NCI-H2081 treated with DMSO at 0.1 percent for 48 hours (cell line): Measurements from ENCODE around the gene SPINDOC.
"Not testable (repeated sequence)": the region's sequence is repeated elsewhere in the genome, so short reads cannot be mapped to it uniquely, and the experiment has no call there.

ENCODE experiments used
- DNase-seq: peaks from one replicate; lab custom pipeline; 2025; lab: John Stamatoyannopoulos, UW

Gene SPINDOC

DNA sequence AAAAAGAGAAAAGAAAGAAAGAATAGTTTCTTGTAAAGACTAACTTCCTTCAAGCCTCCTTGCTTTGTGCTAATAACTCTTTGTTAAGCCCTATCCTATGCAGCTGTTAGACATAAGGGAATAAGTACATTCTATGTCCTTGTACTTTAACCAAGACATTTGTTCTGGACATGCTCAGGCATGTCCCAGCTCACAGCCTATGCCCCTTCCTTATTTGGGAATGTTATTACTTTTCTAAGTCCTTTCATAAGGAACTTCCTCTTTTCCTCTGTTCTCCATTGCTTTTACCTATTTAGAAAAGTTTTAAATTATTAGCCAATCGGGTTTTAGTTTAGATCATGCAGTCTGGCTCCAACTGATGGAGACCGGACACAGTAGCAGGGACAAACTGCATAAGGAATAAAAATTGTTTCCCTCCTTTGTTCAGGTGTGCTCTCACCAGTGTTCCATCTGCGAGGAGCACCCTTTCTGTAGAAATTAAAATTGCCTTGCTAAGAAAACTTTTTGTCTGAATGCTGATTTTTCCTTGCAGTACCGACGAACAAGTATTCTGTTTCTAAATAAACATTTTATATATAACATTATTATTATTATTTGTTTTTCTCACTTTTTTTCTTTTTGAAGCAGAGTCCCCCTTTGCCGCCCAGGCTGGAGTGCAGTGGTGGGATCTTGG is 21.6 kb upstream of the SPINDOC start:
- DNase-seq: no peak

DNA sequence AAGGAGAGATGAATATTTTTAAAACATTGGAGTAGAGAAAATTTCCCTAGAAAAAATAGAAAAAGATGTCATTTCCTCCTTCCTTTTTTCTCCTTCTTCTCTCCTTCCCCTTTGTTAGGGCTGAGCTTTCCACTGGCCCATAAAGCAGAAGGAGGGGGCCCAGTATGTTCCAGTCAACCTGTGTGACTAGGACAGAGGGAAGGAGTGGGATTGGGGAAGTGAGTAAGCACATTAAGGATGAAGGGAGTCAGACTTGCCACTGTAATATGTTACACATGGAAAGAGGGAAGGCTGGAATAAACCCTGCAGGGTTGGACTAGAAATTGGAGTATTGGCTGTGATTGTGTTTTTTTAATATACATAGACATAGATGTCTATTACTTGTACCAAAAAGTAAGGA is 20.1 kb upstream of the SPINDOC start:
- no peak for DNase-seq

DNA sequence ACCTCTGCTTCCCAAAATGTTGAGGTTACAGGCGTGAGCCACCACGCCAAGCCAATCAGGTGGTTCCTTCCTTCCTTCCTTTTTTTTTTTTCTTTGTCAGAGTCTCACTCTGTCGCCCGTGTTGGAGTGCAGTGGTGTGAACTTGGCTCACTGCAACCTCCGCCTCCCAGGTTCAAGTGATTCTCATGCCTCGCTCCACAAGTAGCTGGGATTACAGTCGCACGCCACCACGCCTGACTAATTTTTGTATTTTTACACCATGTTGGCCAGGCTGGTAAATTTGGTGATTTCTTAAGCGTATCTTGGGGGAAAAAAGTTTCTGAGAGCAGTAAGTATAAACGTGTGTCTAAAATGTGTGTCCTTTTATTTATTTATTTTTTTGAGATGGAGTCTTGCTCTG is 18.2 kb upstream of the SPINDOC start:
- DNase-seq: no peak

DNA sequence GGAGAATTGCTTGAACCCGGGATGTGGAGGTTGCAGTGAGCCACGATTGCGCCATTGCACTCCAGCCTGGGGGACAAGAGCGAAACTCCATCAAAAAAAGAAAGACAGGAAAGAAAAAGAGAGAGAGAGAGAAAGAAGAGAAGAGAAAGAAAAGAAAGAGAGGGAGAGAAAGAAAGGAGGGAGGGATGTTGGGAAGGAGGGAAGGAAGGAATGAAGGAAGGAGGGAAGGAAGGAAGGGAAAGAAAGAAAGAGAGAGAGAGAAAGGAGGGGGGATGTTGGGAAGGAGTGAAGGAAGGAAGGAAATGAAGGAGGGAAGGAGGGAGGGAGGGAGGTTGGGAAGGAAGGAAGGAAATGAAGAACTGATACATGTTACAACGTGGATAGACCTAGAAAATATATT is 12.3 kb upstream of the SPINDOC start:
- DNase-seq: no peak

DNA sequence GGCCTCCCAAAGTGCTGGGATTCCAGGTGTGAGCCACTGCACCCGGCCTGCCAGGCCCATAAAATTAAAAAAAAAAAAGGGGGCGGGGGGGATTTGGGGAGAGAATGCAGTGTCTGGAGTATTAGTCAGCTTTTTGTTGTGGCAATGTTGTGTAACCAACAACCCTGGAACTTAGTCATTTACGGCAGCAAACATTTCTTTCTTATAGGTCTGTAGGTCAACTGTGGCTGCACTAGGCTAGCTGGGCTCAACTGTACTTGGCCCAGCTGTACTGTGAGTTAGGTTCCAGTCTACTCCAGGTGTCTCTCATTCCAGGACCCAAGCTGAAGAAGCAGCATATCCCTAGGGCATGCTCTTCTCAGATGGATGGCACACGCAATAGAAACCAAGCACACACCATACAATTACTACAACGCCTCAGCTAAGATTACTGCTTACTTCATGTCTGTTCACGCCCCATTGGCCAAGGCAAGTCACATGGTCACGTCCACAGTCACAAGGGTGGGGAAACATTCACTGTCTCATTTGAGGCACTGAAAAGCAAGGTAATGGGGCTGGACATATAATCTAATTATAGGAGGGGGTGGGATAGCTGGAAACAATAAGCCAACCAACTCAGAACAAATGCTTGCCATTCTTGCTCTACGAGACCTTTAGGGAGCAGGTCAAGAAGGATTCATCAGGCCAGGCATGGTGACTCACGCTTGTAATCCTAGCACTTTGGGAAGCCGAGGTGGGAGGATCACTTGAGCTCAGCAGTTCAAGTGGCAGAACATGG is 10.4 kb upstream of the SPINDOC start:
- DNase-seq: no peak

DNA sequence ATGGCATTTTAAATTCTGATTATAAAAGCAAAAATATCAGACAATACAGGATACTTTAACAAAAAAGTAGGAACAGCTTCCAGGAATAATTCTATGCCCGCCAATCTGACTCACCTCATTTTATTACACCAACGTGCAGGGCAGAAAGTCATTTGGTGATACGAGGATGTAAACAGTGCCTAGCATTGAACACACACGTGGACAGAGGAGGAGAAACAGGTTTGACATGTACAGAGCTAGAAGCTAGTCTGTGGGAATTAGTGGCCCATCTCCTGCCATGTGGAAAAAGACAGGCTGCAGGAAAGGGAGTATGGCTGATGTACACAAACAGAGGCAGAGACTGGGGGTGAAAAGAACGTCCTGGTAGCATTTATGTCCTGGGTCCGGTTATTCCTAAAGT is 9.0 kb upstream of the SPINDOC start:
- no peak for DNase-seq

DNA sequence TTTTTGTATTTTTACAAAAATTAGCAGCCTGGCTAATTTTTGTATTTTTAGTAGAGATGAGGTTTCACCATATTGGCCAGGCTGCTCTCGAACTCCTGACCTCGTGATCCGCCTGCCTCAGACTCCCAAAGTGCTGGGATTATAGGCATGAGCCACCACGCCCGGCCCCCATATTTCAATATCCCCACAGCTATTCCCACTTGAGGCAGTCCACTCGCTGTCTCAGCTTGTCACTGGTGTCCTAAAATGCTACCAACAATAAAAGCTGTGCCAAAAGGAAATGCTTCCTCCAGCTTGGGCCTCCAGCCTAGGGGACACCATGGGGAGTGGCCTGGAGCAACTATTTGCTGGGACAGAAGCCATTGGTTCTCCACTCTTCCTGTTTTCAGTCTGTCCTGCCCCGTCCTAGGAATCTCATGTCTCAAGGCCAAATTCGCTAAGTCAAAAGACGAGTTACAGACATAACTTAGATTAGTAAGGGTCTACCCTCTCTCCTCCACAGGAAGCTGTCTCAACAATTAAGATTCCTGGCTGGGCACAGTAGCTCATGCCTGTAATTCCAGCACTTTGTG is 7.3 kb upstream of the SPINDOC start:
- DNase-seq: no peak

DNA sequence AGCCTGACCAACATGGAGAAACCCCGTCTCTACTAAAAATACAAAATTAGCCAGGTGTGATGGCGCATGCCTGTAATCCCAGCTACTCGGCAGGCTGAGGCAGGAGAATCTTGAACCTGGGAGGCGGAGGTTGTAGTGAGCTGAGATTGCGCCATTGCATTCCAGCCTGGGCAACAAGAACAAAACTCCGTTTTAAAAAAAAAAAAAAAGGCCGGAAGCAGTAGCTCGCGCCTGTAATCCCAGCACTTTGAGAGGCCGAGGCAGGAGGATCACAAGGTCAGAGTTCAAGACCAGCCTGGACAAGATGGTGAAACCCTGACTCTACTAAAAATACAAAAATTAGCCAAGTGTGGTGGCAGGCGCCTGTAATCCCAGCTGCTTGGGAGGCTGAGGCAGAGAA is 2.9 kb upstream of the SPINDOC start:
- DNase-seq: not testable (repeated sequence)

DNA sequence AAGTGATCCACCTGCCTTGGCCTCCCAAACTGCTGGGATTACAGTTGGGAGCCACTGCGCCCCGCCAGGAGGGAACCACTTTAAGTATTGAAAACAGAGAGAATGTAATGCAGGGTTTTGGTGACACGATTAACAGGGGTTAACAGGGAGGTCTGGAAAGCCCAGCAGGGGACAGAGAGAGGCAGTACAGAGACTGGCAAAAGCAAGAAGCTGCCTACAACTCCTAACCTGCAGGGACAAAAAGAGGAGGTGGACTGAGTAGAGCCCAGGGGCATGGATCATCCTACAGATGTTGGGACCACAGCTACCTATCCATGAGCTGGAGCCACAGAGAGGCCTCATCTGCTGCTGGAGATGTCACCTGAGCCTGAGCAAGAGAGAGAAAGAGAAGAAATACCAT is 1.7 kb upstream of the SPINDOC start:
- DNase-seq: no peak

DNA sequence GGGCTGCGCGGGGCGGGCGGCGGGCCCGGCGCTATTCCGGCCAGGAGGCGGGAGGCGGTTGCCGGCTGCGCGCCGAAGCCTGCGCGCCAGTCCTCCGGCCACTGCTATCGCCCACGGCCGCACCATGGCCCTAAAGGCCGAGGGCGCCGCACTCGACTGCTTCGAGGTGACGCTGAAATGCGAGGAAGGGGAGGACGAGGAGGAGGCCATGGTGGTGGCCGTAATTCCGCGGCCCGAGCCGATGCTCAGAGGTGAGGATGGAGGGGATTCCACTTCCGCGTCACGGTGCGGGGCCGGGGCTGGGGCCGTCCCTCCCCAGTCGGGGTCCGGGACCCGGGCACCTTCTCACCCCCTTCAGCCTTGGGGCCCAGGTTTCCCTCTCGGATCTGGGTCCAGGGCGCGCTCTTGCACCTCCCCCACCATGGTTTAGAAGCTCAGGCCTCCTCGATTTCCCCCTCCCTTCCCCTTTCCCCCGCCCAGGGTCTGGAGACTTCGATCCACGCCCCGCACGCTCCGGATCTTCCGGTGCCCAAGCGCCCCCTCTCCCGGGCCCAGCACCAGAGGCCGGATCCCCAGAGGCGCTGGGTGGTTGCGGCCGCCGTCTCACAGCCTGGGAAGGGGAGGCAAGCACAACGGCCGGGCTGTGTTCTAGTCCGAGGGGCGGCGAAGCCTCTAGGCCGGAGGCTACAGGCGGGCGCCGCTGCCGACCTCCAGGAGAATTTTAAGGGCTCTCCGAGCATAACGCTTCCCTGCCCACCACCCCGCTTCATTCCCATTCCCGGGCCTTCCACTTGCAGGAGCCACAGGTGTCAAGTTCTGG is 517 bp downstream of the SPINDOC start:
- no peak for DNase-seq

DNA sequence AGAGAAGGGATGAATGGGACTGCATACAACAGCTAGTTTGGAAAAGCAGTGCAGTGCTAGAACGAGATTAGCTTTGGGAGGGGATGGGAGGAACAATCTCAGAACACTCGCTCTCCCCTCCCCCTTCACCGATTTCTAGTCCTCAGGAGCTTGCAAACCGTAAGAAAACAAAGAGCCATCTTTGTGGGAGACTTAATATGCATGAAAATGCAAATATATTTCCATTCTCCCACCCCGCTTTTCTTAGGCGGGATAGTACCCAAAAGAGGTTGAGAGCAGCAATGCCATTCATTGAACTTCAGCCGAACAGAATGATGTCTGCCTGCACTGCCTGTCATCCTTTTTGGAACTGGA is 1.1 kb downstream of the SPINDOC start:
- DNase-seq: no peak

DNA sequence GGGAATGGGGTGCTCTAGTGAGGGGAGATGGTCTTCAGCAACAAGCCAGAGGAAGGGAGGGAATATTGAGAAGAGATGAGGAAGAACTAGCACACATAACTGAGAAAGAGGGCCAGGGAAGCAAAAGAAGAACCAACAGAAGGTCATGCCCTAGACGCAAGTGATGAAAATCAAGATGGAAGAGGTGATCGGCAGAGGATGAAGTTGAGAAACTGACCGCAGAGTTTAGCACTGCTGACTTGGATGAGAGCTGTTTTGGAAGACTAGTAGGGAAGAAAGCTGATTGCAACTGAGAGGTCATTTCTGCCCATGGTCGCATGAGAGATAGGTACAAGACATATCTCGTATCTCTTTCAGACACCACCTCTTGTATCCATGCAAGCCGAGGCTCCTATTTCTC is 2.9 kb downstream of the SPINDOC start:
- DNase-seq: no peak

DNA sequence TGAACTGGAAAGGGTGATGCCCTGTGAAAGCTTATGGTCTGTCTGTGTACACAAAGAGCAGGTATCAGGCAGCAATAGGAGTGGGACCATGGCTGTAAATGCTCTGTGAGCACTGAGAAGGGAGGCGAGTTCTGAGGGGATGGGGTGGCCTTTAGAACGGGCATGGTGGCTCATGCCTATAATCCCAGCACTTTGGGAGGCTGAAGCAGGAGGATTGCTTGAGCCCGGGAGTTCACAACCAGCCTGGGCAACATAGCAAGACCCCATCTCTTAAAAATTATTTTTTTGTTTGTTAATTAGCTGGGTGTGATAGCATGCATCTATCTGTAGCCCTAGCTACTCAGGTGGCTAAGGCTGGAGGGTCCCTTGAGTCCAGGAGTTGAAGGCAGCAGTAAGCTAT is 3.5 kb downstream of the SPINDOC start:
- DNase-seq: no peak

DNA sequence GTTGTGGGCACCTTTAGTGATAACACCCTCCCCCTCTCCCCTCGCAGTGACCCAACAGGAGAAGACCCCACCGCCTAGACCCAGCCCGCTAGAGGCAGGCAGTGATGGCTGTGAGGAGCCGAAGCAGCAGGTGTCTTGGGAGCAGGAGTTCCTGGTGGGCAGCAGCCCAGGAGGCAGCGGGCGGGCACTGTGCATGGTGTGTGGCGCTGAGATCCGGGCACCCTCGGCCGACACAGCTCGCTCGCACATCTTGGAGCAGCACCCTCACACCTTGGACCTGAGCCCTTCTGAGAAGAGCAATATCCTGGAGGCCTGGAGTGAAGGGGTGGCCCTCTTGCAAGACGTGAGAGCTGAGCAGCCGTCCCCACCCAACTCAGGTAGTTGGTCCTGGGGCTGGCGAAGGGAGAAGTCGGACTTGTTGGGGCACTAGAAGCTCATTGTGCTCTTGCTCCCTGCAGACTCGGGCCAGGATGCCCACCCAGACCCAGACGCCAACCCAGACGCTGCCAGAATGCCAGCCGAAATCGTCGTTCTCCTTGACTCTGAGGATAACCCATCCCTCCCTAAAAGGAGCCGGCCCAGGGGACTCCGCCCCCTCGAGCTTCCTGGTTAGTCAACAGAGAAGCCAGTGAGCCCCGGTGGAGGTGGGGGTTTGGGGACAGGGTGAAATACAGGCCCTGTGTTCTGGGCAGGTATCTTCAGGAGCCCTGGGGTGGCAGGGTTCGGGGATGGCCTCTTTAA is 4.7 kb downstream of the SPINDOC start:
- no peak for DNase-seq

DNA sequence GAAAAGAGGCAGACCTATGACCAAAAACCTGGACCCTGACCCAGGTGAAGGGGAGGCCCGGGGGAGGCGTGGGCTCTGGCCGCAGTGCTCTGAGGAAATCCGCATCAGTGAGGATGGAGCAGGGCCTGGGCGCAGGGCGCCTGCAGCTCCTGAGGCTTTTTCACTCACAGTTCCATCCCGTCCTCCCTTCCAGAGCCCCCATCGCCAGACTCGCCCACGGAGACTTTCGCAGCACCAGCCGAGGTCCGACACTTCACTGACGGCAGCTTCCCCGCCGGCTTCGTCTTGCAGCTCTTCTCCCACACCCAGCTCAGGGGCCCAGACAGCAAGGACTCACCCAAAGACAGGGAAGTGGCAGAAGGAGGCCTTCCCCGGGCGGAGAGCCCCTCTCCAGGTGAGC is 5.4 kb downstream of the SPINDOC start:
- no peak for DNase-seq

DNA sequence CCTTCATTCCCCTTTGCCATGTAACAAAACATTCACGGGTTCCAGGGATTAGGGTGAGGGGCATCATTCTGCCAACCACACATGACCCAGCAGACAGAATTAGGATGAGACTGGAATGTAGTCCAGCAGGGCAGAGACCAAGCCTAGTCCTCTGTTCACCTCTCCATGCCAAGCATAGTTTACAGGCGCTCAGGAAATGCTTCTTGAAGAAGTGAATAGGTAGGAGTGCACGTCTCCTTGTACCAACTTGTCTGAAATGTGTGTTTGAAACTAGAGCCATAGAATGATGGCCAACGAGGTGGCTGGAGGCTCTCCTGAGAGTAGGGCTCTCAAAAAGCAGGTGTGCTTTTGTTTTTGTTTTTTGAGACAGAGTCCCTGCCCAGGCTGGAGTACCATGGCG is 8.2 kb downstream of the SPINDOC start:
- no peak for DNase-seq

DNA sequence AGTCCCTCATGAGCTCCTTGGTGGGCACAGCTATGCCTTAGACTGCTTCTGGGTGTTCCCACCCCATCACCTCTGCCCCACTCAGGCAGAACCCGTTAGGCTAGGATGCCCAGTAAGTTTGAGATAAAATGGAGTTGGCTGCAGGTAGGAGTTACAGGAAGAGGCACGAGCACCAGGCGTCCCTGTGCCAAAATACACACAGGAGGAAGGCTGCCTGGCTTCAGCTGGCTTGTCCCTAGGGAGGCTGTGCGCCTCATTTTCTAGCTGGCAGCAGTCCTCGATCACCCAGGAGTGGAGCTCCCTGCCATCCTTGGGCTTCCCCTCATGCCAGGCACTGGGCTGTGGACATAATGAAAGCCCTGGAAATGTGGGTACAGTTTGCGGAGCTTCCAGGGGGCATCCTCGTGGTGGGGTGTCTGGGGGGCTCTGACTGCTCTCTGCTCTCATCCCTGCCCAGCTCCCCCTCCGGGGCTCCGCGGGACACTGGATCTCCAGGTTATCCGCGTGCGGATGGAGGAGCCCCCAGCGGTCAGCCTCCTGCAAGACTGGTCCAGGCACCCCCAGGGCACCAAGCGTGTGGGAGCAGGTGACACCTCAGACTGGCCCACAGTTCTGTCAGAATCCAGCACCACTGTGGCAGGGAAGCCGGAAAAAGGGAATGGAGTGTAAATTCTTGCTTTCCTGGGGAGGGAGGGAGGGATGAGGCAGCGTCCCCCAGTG is 13.4 kb downstream of the SPINDOC start:
- no peak for DNase-seq

DNA sequence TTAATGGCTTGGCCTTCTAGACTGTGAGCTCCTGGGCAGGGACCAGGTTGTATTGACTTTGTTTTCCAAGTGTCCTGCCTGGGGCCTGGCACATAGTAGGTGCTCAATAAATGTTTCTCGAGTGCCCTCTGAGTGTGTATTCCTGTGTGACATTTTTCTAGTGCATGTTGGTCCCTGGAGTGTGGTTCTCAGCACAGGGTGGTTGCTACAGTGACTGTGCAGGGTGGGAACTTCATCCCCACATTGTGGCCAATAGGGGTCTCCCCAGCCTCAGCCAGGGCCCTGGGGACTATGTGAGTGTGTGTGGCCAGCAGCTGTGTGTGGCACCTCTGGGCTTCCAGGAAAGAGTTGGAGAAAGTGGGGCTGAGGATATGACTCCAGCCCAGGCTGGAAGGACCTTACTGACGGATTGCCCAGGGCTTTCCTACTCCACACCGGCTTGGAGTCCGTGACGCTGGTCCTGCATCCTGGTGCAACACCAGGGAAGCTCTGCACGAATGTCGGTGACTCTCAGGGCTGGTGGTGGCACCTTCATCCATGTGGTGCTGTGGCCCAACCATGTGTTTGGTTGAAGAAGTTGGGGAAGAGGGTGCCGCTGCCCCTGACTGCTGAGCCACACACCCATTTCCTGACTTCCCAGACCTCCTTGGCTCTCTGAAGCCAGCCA is 16.7 kb downstream of the SPINDOC start:
- DNase-seq: no peak

DNA sequence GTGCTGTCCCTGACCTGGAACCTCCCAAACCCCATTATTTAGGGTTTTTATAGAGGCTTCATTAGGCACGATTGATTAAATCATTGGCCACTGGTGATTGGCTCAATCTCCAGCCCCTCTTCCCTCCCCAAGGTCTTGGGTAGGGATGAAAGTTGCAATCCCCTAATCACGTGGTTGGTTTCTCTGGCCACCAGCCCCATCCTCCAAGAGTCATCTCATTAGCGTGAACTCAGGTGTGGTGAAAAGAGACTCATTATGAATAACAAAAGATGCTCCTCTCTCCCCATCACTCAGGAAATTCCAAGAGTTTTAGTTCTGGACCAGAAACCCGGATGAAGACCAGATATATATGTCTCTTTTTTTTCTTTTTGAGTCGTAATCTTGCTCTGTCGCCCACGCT is 18.1 kb downstream of the SPINDOC start:
- DNase-seq: no peak

DNA sequence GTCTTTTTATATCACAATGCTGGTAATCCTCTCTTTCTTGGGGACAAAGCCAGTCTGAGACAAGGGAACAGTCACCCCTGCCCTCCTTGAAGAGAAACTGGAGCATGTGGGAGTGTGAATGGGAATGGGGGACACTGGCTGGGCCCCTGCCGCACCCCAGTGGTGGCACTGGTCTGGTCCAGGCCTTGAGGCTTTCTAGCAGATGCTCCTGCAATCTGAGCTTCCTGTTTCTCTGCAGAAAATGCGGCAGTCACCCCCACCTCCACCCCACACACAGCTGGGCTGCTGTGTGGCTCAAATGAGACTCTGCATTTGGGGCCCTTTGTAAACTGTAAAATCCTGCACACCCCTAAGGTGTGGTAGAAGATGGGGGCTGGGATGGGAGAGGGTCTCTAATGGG is 19.1 kb downstream of the SPINDOC start:
- DNase-seq: no peak

DNA sequence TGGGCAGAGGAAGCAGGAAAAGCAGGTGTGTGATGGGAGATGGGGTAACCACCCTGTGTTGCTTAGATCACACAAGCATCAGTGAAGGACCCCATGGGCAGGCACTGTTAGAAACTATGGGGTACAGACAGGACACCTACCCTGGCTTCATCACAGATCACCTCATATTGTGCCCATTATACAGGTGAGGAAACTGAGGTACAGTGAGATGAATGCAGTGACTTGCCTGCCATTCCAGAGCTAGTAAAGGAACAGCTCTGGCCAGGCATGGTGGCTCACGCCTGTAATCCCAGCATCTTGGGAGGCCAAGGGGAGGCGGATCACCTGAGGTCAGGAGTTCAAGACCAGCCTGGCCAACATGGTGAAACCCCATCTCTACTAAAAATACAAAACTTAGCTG is 19.8 kb downstream of the SPINDOC start:
- no peak for DNase-seq
